Measurements from ENCODE around the gene CRIP1. TPM values are rescaled to one million over a fixed set of nuclear protein-coding genes. Genes with fewer than 3 reads are reported as not detected.

Gene CRIP1
- total RNA-seq, 1 donor from 2014 or later: 7.6 TPM

DNA sequence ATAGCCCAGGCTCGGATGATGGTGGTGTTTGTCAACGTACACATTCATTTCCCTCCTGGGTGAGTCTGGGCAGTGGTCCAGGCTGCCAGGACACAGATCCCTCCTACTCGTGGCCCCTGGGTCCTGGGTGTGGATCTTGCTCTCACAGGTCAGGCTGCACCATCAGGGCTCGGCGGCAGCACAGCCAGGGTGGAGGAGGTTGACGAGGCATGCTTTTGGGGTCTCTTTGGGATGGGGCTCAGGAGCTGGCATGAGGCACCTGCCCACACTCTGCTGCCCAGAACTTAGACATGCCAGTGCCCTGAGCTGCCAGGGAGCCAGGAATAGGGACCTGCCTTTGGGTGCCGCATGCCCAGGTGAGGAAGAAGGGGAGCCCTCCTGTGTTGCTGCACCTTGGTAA, 49.4 kb downstream of the CRIP1 start:
- Histone ChIP-seq H3K4me1 (no peaks in the 10 kb centered on the region), H3K27ac (no peak overlapping the region), H3K27me3 (no peaks in the 10 kb centered on the region), H3K4me3 (no peak overlapping the region), H3K9me3 (no peaks in the 10 kb centered on the region), H3K36me3 (no peaks in the 10 kb centered on the region)
- intact Hi-C loops (cut with DNase I): no loop called here
- no peak for DNase-seq (ENCODE audit: extremely low spot score in 2 of 2)
- no peak for TF ChIP-seq POLR2AphosphoS5 (IDR thresholded peaks at IDR 0.05; ENCODE audit: insufficient read depth in 1 of 2, low read depth in 1 of 2)
- no peak for TF ChIP-seq POLR2A (IDR thresholded peaks at IDR 0.05)
- TF ChIP-seq, protein P1, sequence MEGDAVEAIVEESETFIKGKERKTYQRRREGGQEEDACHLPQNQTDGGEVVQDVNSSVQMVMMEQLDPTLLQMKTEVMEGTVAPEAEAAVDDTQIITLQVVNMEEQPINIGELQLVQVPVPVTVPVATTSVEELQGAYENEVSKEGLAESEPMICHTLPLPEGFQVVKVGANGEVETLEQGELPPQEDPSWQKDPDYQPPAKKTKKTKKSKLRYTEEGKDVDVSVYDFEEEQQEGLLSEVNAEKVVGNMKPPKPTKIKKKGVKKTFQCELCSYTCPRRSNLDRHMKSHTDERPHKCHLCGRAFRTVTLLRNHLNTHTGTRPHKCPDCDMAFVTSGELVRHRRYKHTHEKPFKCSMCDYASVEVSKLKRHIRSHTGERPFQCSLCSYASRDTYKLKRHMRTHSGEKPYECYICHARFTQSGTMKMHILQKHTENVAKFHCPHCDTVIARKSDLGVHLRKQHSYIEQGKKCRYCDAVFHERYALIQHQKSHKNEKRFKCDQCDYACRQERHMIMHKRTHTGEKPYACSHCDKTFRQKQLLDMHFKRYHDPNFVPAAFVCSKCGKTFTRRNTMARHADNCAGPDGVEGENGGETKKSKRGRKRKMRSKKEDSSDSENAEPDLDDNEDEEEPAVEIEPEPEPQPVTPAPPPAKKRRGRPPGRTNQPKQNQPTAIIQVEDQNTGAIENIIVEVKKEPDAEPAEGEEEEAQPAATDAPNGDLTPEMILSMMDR (IDR thresholded peaks at IDR 0.05): no peak

DNA sequence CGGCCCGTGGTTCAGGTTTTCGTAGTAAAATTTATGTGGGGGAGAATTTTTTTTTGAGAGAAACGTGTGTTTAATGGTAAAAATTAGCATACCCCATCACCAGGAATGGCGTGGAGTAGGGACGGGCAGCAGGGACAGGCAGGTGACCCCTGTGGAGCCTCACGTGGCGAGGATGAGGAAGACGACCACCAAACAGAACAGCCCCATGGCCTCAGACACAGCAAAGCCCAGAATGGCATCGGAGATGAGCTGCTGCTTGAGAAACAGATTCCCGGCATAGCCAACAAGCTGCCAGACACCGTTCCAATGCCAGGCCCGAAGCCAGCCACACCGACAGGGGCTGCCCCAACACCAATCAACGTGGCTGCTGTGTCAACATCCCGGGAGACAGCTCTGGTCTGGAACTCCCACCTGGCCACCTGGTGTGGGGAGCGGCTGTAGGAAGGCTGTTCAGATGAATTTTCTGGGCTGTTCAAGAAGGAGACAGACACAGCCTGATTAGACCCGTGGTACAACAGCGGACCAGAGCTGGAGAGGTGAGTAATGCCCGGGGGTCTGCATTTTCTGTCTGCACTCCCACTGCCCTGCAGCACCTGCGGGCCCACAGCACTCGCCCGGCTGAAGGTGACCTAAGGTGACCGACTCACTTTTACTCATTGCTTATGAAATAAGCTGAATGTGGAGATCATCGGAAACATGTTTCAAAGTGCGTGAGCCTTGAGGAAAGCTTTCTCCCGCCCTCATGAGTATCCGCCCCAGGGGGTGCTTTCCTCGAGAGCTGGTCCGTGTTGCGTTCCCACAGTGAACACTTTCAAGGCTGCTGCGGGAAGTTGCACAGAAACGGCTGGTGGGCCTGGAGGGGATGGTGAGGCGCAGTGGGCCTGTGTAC, 50.2 kb downstream of the CRIP1 start:
- H3K36me3 ChIP-seq: no peaks in the 10 kb centered on the region
- no peaks in the 10 kb centered on the region for H3K27me3 ChIP-seq
- H3K4me1 ChIP-seq: no peaks in the 10 kb centered on the region
- H3K9me3 ChIP-seq: no peaks in the 10 kb centered on the region
- TF ChIP-seq, protein P1 (IDR thresholded peaks at IDR 0.05): no peak
- TF ChIP-seq POLR2AphosphoS5 (IDR thresholded peaks at IDR 0.05; ENCODE audit: insufficient read depth in 1 of 2, low read depth in 1 of 2) (no peak), POLR2A (IDR thresholded peaks at IDR 0.05) (no peak)
- no peak for DNase-seq (ENCODE audit: extremely low spot score in 2 of 2)
- H3K27ac ChIP-seq: no peak overlapping the region
- no peak overlapping the region for H3K4me3 ChIP-seq
- intact Hi-C loops (cut with DNase I): no loop called here

DNA sequence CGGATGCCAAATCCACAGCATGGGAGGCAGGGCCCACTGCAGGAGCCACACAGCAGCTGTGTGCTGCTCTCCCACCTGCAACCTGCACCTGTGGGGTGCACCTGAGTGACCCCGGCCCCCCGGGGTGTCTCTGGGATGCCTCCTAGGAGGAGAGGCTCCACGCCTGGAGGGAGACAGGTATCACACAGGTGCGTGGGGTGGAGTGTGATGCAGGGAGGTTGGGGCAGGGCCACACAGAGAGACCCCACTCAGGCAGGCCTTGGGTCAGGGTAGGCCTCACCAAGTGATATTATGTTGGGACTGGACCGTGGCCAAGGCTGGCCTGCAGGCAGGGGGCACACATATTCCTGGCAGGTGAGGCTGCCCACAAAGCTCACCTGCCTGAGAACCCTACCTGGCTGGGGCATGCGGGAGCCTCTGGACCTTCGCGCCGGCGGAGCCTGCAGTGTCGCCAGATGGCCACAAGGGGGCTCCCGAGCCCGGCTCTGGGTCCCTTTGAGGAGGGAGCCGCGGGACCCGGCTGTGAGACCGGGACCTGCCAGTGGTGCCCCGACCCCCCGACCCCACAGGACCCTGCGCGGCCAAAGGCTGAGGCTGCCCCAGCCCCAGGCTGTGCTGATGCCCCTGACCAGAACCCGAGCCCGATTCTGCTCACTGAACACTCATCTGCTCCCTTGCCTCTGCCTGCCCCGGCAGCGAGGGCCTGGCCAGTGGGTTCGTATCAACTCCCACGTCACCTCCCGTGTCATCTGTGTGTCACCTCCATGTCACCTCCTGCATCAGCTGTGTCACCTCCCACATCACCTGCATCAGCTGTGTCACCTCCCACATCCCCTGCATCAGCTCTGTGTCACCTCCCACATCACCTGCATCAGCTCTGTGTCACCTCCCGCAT, 51.1 kb downstream of the CRIP1 start:
- Histone ChIP-seq H3K27ac (no peak overlapping the region), H3K4me3 (no peak overlapping the region), H3K4me1 (no peaks in the 10 kb centered on the region), H3K9me3 (peaks cover 2% of the 10 kb centered on the region), H3K27me3 (no peaks in the 10 kb centered on the region), H3K36me3 (no peaks in the 10 kb centered on the region)
- TF ChIP-seq POLR2AphosphoS5 (IDR thresholded peaks at IDR 0.05; ENCODE audit: insufficient read depth in 1 of 2, low read depth in 1 of 2): no peak
- TF ChIP-seq, protein P1 (IDR thresholded peaks at IDR 0.05): peak; percentile 26 to 86 (median 58)
- TF ChIP-seq POLR2A (IDR thresholded peaks at IDR 0.05): no peak
- DNase-seq (ENCODE audit: extremely low spot score in 2 of 2): no peak
- intact Hi-C loops (cut with DNase I): no loop called here

Other genes with a start within 250 kb of the CRIP1 start
- gene BTBD6, start 238.4 kb upstream of the CRIP1 start, total RNA-seq: 45.9 TPM
- gene BRF1, start 185.9 kb upstream of the CRIP1 start, total RNA-seq: 64.6 TPM
- 64.8 TPM for gene PACS2, start 172.1 kb upstream of the CRIP1 start, total RNA-seq
- gene TEX22, start 88.3 kb upstream of the CRIP1 start, total RNA-seq: not detected
- 82.7 TPM for gene MTA1, start 67.1 kb upstream of the CRIP1 start, total RNA-seq
- 126 TPM for gene CRIP2, start 12.1 kb upstream of the CRIP1 start, total RNA-seq
- gene TEDC1, start 4.4 kb downstream of the CRIP1 start, total RNA-seq: 5.9 TPM
- 9.3 TPM for gene TMEM121, start 39.7 kb downstream of the CRIP1 start, total RNA-seq

Data from vagina (tissue), 2 donors.